Central memory CD4-positive, alpha-beta T cell (primary cell): ENCODE measurements around the gene CBFA2T2.

Experiments
- DNase-seq: peaks from one replicate; pipeline ENCODE4 v3.0.0; 2022

CBFA2T2 gene

DNA sequence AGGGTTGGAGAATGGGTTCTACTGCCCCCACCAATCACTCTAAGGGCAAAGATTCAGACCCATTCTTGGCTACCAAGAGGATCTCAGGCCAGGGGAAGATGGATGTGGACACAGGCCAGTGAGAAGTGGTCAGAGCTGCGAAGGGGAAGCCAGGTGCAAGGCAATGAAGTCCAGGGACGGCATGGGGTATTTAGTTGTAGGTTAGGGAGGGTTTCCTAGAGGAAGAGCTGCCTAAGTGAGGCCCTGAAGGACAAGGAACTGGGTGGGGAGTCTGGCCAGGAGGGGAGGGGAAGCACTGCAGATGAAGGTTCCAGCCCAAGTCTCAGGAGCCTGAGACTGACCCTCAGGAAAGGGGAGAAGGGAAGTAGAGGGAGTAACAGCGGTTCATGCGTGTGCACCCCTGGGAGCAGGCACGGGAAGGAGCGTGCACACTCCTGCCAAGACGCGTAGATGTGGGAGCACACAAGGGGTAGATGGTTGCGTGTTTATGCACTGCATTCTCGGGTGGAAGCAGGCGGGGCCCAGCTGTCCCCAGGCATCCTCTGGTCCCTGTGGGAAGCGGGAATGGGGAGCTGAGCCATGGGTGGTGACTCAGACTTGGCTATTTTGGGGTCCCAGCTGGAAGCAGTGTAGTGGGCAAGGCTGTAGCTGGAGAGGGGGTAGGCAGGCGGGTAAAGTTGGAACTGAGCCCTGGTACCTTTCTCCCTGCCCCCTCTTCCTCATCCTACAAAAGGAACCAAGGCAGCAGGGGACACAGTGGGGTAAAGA, 180.2 kb downstream of the CBFA2T2 start:
- DNase-seq = no peak

DNA sequence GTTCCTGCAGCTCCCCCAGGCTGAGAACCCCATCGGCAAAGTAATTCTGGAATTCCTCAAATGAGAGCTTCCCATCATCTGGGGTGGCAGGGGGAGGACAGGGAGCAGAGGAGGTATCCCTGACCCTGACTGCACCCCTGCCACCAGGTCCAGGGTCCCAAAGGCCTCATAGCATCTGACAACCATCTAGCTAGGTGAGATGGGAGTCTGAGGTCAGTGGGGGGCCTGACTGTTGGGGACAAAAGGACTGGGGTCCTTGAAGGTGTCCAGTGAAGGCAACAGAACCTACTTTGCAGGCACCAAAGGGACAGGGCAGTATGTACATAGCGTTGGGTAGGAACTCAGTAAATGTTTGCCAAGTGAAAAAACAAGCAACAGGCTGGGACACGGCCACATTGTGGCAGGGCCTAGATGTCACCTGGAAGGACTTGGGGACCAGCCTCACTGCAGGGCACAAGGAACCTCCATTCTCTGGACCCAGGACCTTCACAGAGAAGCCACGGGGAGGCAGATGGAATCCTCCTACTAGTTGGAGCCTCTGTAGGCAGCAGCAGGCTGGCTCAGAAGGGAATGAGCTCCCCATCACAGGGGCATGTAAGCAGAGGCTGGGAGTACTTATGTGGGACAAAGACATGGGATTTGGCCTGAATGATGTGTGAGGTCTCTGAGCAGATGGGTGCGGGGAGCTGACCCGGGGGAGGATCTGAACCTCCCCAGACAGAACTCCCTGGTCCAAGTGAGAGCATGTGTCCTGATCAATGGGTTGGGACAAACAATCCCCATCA, 181.0 kb downstream of the CBFA2T2 start:
- no peak for DNase-seq

DNA sequence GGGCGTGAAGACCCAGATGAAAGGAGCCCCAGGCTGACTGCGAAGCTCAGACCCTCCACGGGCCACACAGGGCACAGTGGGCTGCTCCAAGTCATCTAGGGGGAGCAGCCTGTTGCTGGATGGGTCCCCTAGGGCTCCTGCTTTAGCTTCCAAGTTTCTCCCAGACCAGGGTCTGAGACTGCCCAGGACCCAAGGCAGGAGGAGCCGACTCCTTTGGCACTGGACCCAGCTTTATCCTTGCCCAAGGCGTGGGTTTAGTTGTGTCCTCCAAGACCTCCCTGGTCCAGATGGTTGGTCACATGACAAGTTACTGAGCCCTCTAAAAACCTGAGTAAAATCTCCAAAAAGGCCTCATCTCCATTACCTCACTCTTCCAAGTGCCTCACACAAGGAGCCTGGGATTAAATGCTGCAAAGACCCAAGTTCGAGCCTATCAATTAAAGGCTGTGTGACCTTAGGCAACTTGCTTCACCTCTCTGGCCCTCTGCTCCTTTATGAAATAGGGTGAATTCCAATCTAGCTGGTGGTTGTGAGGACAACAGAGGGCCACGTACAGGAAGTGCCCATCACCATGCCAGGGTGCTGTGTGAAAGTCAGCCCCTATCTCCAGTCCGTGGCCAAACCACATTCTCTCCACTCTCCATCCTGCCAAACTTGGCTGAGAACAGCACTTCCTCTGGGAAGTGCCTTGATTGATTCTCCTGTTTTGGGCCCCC, 181.8 kb downstream of the CBFA2T2 start:
- no peak for DNase-seq

DNA sequence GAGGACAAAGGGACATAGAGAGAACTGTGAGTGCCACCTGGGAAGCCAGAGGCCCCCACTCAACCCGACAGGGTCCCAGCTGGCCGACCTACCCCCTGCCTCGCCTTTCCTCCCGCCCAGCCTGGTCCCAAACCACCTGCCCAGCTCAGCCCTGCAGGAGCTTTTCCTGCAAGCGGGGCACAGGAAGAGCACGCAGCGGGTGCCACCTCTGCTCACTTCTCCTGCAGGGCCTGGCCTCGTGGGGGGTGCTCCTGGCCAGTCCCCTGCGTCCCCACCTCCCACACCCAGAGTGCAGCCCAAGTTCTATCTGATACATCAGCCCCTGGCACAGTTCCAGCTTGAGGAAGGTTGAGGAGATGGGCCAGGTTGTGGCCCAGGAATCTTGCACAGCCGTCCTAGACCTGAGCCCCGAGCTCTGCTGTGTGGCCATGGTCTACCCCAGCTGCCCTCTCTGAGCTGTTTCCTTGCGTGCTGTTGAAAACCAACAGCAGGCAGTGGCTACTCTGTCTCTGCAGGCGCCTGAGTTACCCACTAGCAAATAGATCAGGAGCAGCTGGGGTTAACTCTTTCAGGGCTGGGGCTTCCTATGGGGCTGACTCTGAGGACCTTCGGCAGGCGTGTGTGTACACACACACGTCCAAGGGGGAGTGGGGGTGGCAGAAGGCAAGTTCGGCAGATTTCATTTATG, 182.7 kb downstream of the CBFA2T2 start:
- DNase-seq = no peak

DNA sequence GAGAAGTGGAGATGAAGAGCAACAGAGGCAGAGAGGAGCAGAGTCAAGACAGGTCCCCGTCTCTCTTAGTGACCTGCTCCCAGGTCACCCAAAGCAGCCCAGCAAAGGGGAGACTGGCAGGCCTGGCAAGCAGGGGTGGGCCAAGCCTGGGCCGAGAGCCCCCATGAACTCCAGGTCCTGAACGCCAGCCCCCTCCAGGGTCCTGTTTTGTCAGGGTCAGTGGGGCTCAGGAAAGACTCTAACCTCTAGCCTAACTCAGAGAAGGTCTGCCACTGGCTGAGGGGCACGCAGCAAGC, 183.2 kb downstream of the CBFA2T2 start:
- DNase-seq = no peak

DNA sequence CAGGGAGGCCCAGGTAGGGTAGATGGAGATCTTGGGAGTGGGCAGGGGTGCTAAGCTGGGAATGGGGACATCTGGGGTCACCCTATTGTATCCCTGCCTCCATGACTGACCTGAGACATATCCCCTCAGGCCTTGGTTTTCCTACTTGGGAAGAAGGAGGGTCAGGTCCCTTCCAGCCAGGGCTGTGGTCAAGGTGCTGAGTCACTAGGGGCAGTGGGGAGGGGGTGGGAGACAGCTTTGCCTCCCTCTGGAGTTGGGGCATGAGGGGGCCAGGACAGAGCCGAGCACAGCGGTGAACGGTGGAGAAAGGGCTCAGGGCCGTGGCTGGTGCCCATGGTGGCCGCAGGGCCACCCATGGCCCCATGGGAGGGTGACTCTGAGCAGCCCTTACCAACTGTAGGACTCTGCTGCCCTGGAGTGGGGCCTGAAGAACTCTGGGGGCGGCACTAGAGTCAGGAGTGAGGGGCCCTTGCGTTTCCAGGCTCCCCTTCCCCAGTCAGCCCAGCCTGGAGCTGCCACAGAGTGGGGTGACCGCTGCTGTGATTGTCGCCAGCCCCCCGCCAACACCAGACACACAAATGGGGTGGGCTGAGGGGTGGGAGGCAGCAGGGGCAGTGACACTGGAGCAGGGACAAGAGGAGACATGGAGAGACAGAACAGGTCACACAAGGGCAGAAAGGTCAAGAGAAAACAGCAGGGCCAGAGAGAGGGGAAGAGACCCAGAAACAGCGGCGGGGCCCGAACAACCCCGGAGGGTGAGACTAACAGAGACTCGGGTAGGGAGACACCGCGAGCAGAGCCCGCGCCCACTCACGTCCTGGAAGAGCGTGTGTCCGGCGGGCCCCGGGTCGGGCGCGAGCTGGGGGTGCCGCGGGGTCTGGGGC, 183.8 kb downstream of the CBFA2T2 start:
- DNase-seq = no peak

DNA sequence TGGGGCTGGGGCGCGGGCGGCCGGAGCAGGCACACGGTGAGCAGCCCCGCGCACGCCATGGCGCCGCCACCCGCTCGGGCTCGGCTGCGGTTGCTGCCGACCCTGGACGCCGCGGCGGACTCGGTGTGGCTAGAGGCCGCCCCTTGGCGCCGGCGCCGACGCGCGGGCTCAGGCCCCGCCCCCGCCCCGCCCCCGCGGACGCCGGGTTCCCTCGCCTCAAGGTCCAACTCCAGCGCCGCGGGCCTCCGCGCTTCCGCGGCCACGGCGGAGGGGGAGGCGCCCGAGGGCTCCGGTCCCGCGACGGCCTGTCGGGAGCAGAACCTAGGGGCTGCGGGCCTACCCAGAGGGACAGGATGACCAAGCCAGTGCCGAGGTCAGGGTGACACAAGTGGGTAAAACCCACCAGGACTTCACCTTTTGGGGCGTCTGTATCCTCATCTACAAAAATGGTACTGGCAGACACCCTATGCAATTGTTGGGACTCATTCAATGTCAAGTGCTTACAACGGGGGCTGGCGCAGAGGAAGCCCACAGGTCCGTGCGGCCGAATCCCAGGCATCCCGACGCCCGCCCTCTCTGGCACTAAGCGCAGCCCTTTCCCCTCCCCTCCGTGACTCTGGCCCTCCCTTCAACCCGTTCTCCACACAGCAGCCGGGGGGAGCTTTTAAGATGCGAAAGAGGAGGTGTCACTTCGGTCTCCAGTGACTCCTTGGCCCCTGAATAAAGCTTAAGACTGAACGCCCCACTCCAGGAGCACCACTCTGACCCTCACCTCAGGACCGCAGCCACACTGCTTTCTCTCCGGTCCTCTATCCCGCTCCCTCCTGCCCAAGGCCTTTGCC, 184.6 kb downstream of the CBFA2T2 start, which contains the start of gene NECAB3:
Gene NECAB3 (minus strand): TSS at position 135 of the 842 bp plus-strand sequence. CDS start 76 bp downstream, at position 59.
- DNase-seq = peak; percentile 41

DNA sequence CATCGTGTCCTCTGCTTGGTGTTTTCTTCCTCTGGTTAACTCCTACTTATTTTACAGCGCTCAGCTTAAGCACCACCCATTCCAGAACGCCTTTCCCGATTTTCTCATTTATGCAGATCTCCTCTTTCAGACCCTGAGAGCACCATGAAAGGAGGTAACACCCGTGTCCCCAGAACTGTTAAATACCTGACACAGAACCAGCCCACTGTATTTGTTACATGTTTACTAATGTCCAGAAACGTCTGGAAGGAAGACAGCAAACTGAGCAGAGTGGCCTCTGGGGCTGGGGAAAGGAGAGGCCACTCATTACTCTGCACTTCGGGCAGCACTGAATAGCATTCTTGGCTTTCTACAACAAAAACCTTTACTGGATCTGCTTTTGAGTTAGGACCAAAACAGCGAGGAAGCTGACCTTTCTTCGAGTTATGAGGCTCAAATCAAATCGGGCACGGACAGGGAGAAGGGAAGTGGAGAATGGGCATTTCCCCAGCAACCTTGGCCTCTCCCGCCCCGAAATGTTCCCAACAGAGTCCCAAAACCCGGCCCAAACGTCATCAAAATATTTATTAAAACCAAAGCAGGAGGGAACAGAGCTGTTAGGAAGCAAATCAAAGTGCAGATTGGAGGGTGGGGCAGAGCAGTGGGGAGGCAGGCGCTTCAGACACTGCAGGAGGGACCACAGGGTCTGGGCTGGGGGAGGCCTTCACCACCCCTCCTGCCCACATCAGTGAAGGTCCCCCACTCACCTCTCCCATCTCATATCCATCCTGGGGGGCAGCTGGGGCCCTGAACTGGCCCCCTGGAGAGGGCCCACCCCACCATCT, 185.5 kb downstream of the CBFA2T2 start:
- DNase-seq = no peak

DNA sequence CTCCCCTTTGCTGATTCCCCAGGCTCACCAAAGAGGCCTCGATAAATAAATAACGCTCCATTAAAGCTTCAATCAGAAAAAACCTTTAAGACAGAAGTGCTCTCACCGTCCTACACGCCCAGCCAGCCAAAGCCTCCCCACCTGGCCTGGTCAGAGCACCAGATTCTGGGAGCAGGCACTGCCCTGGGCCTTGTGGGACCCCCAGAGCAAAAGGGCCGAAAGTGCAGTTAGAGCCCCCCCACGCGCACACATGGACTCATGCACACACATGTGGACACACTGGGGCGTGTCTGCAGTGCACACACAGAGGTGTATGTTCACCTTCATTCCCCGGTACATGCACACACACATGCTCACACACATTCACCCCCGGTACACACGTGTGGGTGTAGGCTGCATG, 186.2 kb downstream of the CBFA2T2 start:
- DNase-seq = no peak

DNA sequence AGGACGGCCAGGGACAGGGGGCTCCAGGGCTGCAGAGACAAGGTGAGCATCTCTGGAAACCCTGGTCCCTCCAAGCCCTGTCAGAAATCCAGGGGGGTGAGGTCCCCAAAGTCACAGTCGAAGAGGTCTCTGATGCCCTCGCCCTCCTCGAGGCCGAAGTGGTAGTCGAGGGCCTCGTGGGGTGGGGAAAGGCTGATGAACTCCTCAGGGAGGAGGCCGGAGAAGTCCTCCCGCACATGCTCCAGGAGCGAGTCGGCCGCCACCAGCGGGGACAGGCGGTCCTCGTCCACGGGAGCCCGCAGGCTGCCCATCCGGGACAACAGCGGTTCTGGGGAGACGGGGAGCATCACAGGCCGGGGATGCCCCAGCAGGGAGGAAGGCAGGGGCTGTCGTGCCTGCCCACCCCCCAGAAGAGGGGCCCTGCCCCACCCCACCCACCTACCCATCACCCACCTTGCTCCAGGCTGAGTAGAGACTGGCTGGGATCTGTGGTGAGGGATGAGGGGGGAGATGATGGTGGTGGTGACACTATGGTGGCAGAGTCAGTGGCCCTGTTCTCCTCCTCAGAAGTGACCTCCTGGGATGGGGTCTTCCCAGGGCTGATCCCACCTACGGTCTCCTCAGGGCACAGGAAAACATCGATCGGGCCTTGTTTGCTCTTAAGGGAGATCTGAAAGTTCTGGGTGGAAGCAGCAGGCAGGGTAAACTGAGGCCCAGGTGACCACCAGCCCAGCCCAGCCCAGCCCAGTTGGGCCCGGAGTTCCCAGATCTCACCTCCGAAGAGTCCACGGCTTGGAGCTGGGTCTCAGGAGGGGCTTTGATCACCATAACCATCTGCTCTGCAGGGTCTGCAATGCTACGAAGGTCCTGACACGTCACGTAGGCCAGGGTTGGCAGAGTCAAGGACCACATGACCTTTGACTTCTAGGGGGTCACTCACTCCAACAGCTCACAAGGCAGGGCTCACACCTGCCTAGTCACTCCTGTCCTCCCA, 187.1 kb downstream of the CBFA2T2 start:
- DNase-seq = no peak

DNA sequence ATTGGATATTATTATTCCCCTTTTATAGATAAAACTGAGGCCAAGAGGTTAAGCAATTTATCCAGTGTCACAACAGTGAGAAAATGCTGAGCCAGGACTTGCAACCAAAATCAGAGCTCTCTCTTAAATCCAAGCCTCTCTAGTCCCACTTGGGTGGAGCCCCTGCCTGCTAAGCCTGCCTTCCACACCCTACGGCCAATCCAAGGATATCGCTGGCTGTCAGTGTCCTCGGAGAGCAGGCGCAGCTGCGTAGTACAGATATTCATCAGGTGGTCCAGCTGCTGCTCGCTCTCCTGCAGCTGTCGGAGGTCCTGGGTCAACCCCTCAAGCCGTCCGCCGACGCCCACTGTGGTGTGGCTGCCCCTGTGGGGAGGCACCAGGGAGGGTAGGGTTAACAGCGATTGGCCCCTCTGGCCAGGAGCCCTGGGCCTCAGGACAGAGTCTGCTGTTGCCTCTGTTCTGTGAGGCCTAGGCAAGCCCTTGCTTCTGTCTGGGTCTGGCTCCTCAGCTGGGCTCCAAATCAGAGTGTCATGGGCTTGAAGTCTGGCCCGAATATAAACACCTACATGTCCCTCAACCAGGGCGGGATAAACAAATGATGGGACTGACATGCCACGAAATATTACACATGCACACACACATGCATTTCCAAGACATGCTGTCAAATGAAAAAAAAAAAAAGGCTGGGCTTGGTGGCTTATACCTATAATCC, 188.3 kb downstream of the CBFA2T2 start:
- no peak for DNase-seq

DNA sequence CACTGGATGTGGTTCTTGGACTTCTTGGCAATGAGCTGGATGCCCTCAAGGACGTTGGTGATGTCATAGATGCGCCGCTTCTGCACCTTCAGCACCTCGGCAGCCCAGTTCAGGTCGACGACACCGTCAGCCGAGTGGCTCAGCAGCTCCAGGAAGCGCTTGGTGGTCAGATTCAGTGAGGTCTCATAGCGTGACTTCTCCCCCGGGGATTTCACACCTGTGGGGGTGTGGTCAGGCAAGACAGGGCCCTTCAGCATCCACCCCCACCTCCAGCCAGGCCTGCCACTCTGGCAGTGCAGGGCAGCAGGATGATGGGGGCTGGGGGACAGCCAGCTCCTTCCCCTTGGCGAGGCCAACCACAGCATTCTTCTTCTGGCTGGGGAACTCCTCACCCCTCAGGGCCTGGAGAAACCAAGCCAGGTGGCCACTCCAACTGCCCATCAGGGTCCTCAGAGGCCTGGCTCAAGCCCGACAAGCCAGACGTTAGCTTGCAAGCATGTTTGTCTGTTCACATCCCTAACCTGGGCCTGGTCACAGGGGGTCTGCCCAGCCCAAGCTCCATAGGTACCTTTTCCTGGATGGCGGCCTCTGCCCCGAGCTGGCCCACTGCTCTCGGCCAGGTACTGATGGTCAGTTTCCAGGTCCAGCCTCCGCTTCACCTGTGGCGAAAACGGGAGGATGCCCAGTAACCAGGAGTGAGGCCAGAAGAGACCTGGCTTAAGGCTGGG, 190.0 kb downstream of the CBFA2T2 start:
- peak; percentile 35 for DNase-seq

DNA sequence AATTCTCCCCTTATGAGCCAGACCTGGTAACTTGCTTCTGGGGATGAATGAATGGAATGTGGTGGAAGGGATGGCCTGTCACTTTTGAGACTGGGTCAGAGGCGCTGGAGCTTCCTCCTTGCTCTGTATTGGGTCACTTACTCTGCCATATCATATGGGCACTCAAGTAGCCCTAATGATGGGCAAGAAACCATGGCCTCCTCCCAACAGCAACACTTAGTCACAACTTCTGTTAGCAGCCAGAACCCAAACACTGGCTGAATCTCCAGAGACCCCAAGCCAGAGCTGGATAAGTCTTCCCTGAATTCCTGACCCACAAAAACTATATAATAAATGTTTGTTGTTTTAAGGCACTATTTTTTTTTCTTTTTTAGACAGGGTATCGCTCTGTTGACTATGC, 190.8 kb downstream of the CBFA2T2 start:
- DNase-seq = no peak

DNA sequence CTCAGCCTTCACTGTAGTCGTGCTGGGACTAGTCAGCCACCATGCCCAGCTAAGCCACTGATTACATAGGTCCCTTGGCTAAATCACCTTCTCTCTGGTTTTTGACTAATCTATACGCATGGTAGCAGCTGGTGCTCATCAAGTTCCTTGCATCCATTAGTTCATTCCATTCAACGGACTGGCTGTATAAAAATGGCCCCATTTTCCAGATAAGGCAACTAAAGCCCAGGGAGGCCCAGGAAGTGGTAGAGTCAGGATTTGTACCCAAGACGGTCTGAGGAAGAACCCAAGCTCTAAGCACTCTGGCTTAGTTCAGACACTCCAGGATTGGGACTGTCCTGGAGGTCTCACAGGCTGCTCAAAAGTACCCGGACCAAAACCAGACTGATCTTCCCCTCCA, 191.4 kb downstream of the CBFA2T2 start:
- no peak for DNase-seq

DNA sequence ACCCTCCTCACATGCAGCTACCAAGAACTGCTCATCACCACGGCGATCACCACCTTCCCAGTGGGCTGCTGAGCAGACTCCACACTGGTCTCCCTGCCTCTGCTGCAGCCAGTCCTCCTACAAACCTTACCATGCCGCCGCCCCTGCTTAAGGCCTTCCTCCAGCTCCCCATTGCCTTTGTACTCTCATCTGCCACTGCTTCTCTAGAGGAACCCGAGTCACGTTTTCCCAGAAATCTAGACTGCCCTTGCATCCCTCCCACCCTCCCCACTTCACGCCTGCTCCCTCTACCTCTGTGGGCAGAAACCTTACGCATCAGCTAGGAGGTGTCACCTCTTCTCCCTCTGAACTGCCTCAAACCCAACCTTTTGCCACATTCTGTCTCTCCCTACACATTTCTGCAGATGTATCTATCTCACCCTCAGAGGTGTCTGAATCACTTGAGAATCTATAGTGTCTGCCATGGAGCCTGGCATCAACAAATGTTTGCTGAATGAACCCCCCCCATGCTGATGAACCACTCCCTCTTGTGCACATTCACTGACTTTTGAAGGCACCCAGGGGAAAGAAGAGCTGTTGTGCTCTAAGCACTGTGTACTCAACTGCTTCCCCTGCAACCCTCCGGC, 191.9 kb downstream of the CBFA2T2 start:
- DNase-seq = no peak

DNA sequence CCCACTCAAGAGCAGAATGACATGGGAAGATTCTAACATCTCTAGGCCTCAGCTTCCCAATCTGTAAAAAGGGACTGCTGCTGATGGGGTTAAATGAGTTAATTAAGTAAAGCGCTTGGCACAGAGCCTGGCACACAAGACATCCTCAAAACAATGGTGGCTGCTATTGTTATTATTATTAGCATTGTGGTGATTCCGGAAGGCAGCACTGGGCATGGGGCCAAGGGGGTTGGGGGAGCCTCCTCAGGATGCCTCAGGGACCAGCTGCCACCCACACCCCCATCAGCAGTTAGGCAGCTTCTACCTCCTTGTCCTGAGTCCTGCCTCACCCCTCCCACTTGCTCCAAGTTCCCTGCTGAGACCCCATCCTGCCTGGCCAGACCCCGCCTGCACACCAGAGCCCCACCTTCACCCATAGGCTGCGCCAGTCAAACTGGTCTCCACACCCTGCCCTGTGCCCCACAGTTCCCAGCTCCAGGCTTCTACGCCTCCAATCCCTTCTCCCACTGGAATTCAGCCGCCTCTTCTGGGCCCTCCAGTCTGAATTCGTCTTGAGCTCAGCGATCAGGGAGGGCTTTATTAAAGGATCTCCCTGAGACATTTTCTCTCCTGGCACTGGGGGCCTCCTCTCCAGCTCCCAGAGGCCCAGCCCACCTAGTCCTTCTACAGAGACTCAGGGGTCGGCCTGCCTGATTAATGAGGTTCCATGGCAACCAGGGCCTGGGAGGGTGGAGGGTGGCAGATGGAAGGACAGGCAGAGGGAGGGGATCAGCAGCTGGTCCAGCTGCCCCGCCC, 194.8 kb downstream of the CBFA2T2 start:
- no peak for DNase-seq
